Stimulated activated CD4-positive, alpha-beta T cell treated with anti-CD3 and anti-CD28 coated beads, Interleukin-1b, Interleukin-23, amount 100 ng/mL, for 24 hours (primary cell): ENCODE measurements around the gene CHMP3.
A peak's percentile ranks its signal among the peaks of the same experiment; 100 is the strongest.
"Not testable (repeated sequence)": the region's sequence is repeated elsewhere in the genome, so short reads cannot be mapped to it uniquely, and the experiment has no call there.

Experiments
- DNase-seq, 4 experiments: peaks; one replicate each; pipeline ENCODE4 v3.0.0-alpha.2; 2020; ENCODE audit warnings: low read depth in 4 of 4, low spot score in 1 of 4

Gene CHMP3

GRCh38 chr2:86549963-86550725 lies 13.1 kb downstream of the CHMP3 start:
- not testable (repeated sequence) for DNase-seq

GRCh38 chr2:86549440-86549839 lies 13.8 kb downstream of the CHMP3 start:
- DNase-seq, result not testable (repeated sequence)

GRCh38 chr2:86548913-86549396 lies 14.3 kb downstream of the CHMP3 start:
- DNase-seq, result not testable (repeated sequence)

- not testable (repeated sequence) for DNase-seq
Observed at GRCh38 chr2:86548165-86548912, 14.9 kb downstream of the CHMP3 start.

GRCh38 chr2:86545296-86545924 lies 17.8 kb downstream of the CHMP3 start:
- DNase-seq, result not testable (repeated sequence)

- not testable (repeated sequence) for DNase-seq
Observed at GRCh38 chr2:86544278-86545099, 18.8 kb downstream of the CHMP3 start.

DNA sequence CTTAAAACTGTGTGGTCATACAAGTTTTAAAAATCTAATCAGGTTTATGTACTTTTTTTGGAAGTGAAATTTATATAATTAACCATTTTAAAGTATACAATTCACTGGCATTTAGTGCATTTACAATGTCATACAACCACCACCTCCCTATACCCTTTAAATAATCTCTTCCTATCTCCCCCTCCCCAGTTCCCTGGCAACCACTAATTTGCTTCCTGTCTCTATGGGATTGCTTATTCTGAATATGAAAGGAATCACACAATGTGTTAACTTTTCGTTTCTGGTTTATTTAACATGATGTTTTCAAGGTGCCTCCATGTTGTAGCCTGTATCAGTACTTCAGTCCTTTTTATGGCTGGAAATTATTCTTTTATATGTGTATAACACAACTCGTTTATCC lies 19.4 kb downstream of the CHMP3 start:
- DNase-seq, result no peak

GRCh38 chr2:86543335-86543734 lies 19.9 kb downstream of the CHMP3 start:
- no peak for DNase-seq

- no peak for DNase-seq
Observed at GRCh38 chr2:86542814-86543213, 20.4 kb downstream of the CHMP3 start.

DNA sequence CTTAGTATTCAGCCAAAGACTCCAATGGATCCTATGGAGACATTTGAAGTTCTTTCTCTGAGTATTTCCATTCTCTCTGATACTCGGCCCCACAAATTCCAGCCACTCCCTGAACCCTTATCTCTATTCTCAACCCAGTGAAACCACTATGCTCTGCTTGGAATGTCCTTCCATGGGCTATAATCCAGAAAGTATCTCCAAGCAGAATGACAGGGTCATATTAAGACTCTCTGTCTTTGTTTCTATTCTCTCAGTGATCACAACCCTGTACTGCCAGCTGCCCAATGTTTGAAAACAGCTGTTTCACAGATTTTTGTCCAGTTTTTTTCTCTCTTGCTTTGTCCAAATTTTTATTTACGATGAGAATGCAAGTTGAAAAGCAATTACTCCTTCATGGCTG lies 21.9 kb downstream of the CHMP3 start:
- DNase-seq, result no peak

GRCh38 chr2:86533589-86533988 lies 29.7 kb downstream of the CHMP3 start:
- DNase-seq, result no peak

- no peak for DNase-seq
Observed at GRCh38 chr2:86525421-86526340, 37.6 kb downstream of the CHMP3 start.

DNA sequence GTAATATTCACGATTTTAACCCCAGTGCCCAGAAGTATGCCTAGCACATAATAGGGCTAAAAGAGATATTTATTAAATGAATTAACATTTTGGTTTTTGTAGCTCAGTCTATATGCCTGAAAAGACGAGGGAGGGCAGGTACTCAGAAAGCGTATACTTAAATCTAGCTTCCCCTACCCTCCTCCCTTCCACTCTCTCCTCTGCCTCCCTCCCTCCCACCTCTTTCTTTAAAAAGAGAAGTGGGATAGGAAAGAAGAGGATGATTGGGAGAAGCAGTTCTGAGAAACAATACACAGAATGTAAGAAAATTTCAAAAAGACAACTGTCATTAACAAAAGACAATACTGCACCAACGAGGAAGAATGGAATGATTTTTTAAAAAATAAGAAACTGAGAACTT lies 39.8 kb downstream of the CHMP3 start:
- DNase-seq, result no peak

- no peak for DNase-seq
Observed at GRCh38 chr2:86522711-86523110, 40.5 kb downstream of the CHMP3 start.

DNA sequence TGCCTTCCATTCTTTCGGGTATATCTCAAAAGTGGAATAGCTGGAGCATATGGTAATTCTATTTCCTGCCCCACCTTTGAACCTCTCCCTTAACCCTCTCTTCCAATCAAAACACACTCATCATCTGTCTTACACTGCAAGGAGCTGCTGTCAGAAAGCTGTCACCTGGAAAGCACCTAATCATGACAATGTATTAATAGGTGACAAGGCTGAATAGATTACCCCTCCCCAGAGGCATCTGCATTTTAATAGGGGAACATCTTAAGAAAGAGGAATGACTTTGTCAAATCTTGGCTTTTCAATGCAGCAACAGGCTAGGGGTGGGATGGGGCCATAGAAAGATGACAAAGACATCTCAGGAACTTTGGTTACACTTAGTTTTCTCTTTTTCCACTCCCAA lies 41.3 kb downstream of the CHMP3 start:
- no peak for DNase-seq

DNA sequence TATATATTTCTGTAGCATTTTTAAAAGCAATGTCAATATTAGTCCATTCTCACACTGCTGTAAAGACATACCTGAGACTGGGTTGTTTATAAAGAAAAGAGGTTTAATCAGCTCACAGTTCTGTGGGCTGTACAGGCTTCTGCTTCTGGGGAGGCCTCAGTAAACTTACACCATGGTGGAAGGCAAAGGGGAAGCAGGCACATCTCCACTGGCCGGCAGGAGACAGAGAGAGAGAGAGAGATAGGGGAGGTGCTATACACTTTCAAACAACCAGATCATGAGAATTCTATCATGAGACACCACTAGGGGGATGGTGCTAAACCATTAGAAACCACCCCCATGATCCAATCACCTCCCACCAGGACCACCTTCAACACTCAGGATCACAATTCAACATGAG lies 43.1 kb downstream of the CHMP3 start:
- DNase-seq, result no peak

DNA sequence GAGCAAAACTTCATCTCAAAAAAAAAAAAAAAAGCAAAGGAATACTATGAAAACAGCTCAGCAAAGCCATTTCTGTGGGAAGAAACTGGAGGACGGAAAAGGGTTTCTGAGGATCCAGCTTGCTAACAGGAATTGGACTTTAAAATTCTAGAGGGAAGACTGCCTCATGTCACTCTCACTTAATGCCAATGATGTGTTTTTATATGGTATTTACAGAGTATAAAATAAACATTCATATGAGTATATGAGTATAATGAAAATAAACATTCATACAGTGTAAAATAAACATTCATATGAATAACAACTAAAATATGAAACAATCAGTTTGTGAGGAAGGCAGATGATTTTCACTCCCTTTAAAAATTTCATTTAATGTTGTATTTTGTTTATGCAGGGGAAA lies 43.9 kb downstream of the CHMP3 start:
- no peak for DNase-seq

GRCh38 chr2:86518481-86518880 lies 44.8 kb downstream of the CHMP3 start:
- DNase-seq, result peak in 1 of 4 experiments; percentile 2

DNA sequence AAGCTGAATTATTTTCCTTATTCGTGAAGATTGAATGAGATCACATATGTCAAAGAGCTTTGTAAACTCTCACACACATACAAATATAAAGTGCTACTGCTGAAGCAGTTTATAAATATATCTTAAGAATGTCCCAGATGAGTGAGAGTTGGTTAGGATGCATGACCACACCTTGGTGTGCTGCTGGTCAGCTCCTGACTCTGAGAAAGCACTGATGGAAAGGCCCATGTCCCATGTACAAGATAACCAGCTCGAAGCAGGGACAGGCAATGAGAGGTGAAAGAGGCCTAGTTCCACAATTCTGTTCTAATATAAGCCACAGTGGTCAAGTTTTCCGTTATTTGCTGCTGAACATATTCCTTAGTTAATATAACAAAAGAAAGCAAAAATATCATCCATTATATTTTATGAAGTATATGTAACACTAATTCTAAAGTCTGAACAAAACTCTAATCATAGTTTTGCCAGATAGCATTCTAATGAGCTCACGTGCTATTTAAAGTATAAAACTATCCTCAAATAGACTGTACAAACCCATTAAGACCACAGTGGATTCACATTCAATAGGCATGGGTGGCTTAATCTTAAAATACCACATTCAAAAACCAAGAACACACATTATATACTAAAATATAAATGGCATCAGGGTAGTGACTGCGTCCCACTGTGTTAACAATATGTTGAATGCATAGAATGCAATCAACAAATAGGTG lies 49.1 kb downstream of the CHMP3 start:
- no peak for DNase-seq
